ENCODE data around the gene COL17A1.

DNA sequence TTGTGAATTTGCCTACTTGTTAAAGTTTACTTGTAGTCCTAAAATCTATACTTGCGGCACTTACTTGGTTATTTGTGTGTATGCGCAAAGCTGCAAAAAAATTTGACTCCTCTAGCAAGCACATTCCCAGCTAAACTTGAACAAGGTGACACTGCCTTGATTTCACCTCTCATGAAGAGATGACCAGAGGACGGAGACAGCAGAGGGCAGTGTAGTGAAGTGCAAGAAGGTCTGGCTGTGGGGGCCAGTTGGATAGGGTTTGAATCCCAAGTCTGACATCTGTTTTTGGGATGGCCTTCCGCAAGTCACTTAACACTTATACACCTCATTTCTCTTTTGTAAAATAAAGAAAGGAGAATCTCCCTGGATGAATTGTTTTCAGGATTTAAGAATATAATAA, 103.0 kb downstream of the COL17A1 start:
- TF ChIP-seq, protein P1, sequence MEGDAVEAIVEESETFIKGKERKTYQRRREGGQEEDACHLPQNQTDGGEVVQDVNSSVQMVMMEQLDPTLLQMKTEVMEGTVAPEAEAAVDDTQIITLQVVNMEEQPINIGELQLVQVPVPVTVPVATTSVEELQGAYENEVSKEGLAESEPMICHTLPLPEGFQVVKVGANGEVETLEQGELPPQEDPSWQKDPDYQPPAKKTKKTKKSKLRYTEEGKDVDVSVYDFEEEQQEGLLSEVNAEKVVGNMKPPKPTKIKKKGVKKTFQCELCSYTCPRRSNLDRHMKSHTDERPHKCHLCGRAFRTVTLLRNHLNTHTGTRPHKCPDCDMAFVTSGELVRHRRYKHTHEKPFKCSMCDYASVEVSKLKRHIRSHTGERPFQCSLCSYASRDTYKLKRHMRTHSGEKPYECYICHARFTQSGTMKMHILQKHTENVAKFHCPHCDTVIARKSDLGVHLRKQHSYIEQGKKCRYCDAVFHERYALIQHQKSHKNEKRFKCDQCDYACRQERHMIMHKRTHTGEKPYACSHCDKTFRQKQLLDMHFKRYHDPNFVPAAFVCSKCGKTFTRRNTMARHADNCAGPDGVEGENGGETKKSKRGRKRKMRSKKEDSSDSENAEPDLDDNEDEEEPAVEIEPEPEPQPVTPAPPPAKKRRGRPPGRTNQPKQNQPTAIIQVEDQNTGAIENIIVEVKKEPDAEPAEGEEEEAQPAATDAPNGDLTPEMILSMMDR (IDR thresholded peaks at IDR 0.05): peak in 1 of 4 experiments; percentile 16
- TF ChIP-seq POLR2A (IDR thresholded peaks at IDR 0.05) (no peak), EP300 (IDR thresholded peaks at IDR 0.05) (no peak)
